HepG2 (cell line): ENCODE data around the gene NUDT9. TPM values are rescaled to one million over a fixed set of nuclear protein-coding genes. Genes with fewer than 3 reads are reported as not detected.

Experiments used
- ATAC-seq: fragments of 200-7000 bp; cut with Tn5 transposase; 3 replicates; pipeline ENCODE4 v1.9.1; 2020; ENCODE audit warnings: mild to moderate bottlenecking, moderate library complexity
- BruUV-seq: library from RNA; stranded (reverse); fragments of 400-500 nt; replicated peaks from 2 replicates; lab custom pipeline; 2021; lab: Mats Ljungman, UMichigan
- CTCF ChIA-PET: fragments of 300-600 bp; formaldehyde crosslinking; extraction: SDS; loops from one replicate; lab custom pipeline; 2021; ENCODE audit warnings: low total read pairs, inconsistent platforms, low intra/inter-chr PET ratio; lab: Yijun Ruan, JAX
- POLR2A ChIA-PET: fragments of 350-600 bp; sonication (Branson Sonifier 250); formaldehyde crosslinking; loops from one replicate; lab custom pipeline; 2020; ENCODE audit warnings: antibody characterized with exemption, inconsistent platforms; lab: Yijun Ruan, JAX
- DNase-seq: peaks from one replicate; pipeline ENCODE4 v3.0.0-alpha.2; 2015; ENCODE audit warnings: low spot score
- FAIRE-seq: peaks from 3 replicates; lab custom pipeline; 2011; peaks lifted over from hg19 to GRCh38; lab: Jason Lieb, UNC
- H2AFZ ChIP-seq: one replicate; pipeline ENCODE4 v1.6.1; 2011; ENCODE audit warnings: low read length, inconsistent platforms
- H3K27ac ChIP-seq: fragments of 300-600 bp; 3 replicates; pipeline ENCODE4 v1.8.0; 2011; ENCODE audit warnings: mixed run types, mild to moderate bottlenecking, mixed read lengths, low read length, inconsistent platforms; ENCODE audit not compliant: insufficient read depth; ENCODE audit errors: extremely low read length
- H3K27me3 ChIP-seq, 2 experiments: fragments of 200-600 bp in 1 of 2; 2 replicates in 1 of 2; 3 replicates in 1 of 2; pipeline versions ENCODE4 v1.6.0 to v1.8.0; 2011; ENCODE audit warnings: low read length in 2 of 2, mild to moderate bottlenecking in 2 of 2, moderate library complexity in 2 of 2, inconsistent platforms in 1 of 2; ENCODE audit not compliant: insufficient read depth in 2 of 2, control insufficient read depth in 1 of 2
- H3K36me3 ChIP-seq, 2 experiments: fragments of 200-600 bp in 1 of 2; replicated peaks in 1 of 2; 2 replicates in 1 of 2; 3 replicates in 1 of 2; pipeline versions ENCODE4 v1.5.1 to v1.8.0; 2011; ENCODE audit warnings: low read length in 2 of 2, inconsistent platforms in 1 of 2; ENCODE audit not compliant: insufficient read depth in 2 of 2, control insufficient read depth in 1 of 2
- H3K4me1 ChIP-seq: 2 replicates; pipeline ENCODE4 v1.5.1; 2012; ENCODE audit warnings: low read length, inconsistent platforms; ENCODE audit not compliant: insufficient read depth
- H3K4me2 ChIP-seq: 2 replicates; pipeline ENCODE4 v1.6.0; 2011; ENCODE audit warnings: low read depth, low read length, inconsistent platforms
- H3K4me3 ChIP-seq, 3 experiments: fragments of 200-600 bp in 1 of 3; sonication (generic), shearing (Covaris generic) in 1 of 3; replicated peaks in 1 of 3; 2 replicates each; pipeline ENCODE4 v1.5.1; 2011 to 2016; ENCODE audit warnings: low read length in 3 of 3, inconsistent platforms in 2 of 3, low read depth in 2 of 3, mild to moderate bottlenecking in 2 of 3, control low read depth in 1 of 3, mixed read lengths in 1 of 3; ENCODE audit not compliant: insufficient read depth in 1 of 3
- H3K79me2 ChIP-seq: one replicate; pipeline ENCODE4 v1.6.1; 2011; ENCODE audit warnings: low read length, inconsistent platforms; ENCODE audit not compliant: insufficient read depth
- H3K9ac ChIP-seq: 2 replicates; pipeline ENCODE4 v1.6.0; 2011; ENCODE audit warnings: mild to moderate bottlenecking, low read depth, low read length, inconsistent platforms; ENCODE audit not compliant: insufficient read depth
- H3K9me3 ChIP-seq: 2 replicates; pipeline ENCODE4 v1.5.1; 2012; ENCODE audit warnings: mild to moderate bottlenecking, low read length
- H4K20me1 ChIP-seq: 2 replicates; pipeline ENCODE4 v1.6.0; 2011; ENCODE audit warnings: inconsistent platforms, mild to moderate bottlenecking, low read length, moderate library complexity; ENCODE audit not compliant: insufficient read depth
- LCORL ChIP-seq, 2 experiments: fragments of 450-650 bp in 1 of 2; sonication (generic) in 1 of 2; formaldehyde crosslinking in 1 of 2; IDR thresholded peaks; 2 replicates each; pipeline versions ENCODE4 v1.5.0 to v1.6.1; 2017 to 2020; ENCODE audit warnings: antibody characterized with exemption in 1 of 2, missing genetic modification reagents in 1 of 2
- SMAD9 ChIP-seq: sonication (generic); formaldehyde crosslinking; IDR thresholded peaks from 2 replicates; pipeline ENCODE4 v1.5.1; 2020; ENCODE audit warnings: mild to moderate bottlenecking, missing genetic modification reagents
- TAF1 ChIP-seq: sonication (generic); formaldehyde crosslinking; IDR thresholded peaks from 2 replicates; pipeline ENCODE4 v1.4.0; 2020; ENCODE audit warnings: missing genetic modification reagents
- U2AF2 ChIP-seq: fragments of 200-400 bp; formaldehyde crosslinking; IDR thresholded peaks from 2 replicates; pipeline ENCODE4 v1.6.1; 2017; ENCODE audit warnings: low read depth, mild to moderate bottlenecking, low read length
- ZFP36L2 ChIP-seq: sonication (generic); formaldehyde crosslinking; IDR thresholded peaks from 2 replicates; pipeline ENCODE4 v1.4.0; 2020; ENCODE audit warnings: missing genetic modification reagents
- ZNF275 ChIP-seq: sonication (generic); formaldehyde crosslinking; IDR thresholded peaks from 2 replicates; pipeline ENCODE4 v1.8.0; 2022; ENCODE audit warnings: missing genetic modification reagents, mild to moderate bottlenecking, inconsistent platforms, borderline replicate concordance
- ZNF30 ChIP-seq: sonication (generic); formaldehyde crosslinking; IDR thresholded peaks from 2 replicates; pipeline ENCODE4 v1.5.0; 2020; ENCODE audit warnings: mild to moderate bottlenecking, missing genetic modification reagents
- ZNF441 ChIP-seq: sonication (generic); formaldehyde crosslinking; IDR thresholded peaks from 2 replicates; pipeline ENCODE4 v1.7.0; 2021; ENCODE audit warnings: missing genetic modification reagents, borderline replicate concordance
- WGBS: methylation state at CpG from one replicate; pipeline ENCODE4 v1.1.6; 2017; ENCODE audit warnings: low lambda C conversion rate; 5-methylcytosine and 5-hydroxymethylcytosine counted together
- in situ Hi-C: cut with HindIII; loops from 2 replicates; pipeline ENCODE4 v1.10.0; 2017; ENCODE audit warnings: low pct_unique_long_range_greater_than_20kb; ENCODE audit not compliant: extremely low pct_ligation_motif_present
- intact Hi-C: fragments of 100-400 bp; cut with micrococcal nuclease; formaldehyde crosslinking; loops from one replicate; pipeline ENCODE4 v1.10.0; 2022; ENCODE audit not compliant: unreplicated experiment
- polyA plus RNA-seq, 8 experiments: library from polyadenylated mRNA; depleted of rRNA in 3 of 8; stranded (reverse) in 7 of 8; unstranded in 1 of 8; fragments of >200 nt; fragmentation: Illumina TruSeq in 4 of 8; extraction: Trizol in 4 of 8; gene quantifications; 2 replicates each; pipeline versions ENCODE4 v1.2.1 to v1.2.3, GENCODE V29; 2011 to 2016; ENCODE audit warnings: low read depth in 4 of 8, missing spikeins in 1 of 8, mixed read lengths in 1 of 8; ENCODE audit not compliant: insufficient read depth in 1 of 8
- total RNA-seq, 5 experiments: library from RNA; depleted of rRNA; stranded (reverse); fragments of >200 nt; fragmentation: Illumina TruSeq; extraction: Trizol; gene quantifications; 2 replicates each; pipeline ENCODE4 v1.2.3, GENCODE V29; 2016; ENCODE audit warnings: low read depth in 1 of 5

NUDT9 gene
- total and polyA plus RNA-seq, 2 of the 13 experiments (the other 11 are each of a cell fraction or from before 2014, with no cell fraction given) = 10.4 to 12.3 TPM

- Histone ChIP-seq H2AFZ (no peak overlapping the region), H3K4me2 (no peak overlapping the region), H3K36me3 (peaks cover 5 to 34% of the 10 kb centered on the region in 2 experiments; a peak in 4 of 5 replicates), H3K4me3 (no peak overlapping the region), H4K20me1 (peaks cover 53% of the 10 kb centered on the region), H3K9ac (no peak overlapping the region), H3K79me2 (peaks cover 62% of the 10 kb centered on the region), H3K4me1 (peaks cover 45% of the 10 kb centered on the region), H3K9me3 (no peaks in the 10 kb centered on the region), H3K27me3 (no peaks in the 10 kb centered on the region), H3K27ac (no peak overlapping the region)
- ChIA-PET POLR2A (interaction anchor here (1.1 to 2.8 kb wide), 2 partner anchors 9 to 45 kb away, joined by 3 to 8 read pairs; partner anchors contain the start of gene HSD17B11), CTCF (no interaction called here)
- intact Hi-C loops (loop anchor here (1.0 kb wide), 1 partner anchor 21 kb away; no protein-coding TSS in a partner anchor), in situ Hi-C loops (loop anchor here (10.0 kb wide), 1 partner anchor 53 kb away; no protein-coding TSS in a partner anchor)
- no TSS peak for BruUV-seq
- no peak for FAIRE-seq
- no peak for TF ChIP-seq SMAD9 (CRISPR knock-in tag)
- TF ChIP-seq LCORL (IDR thresholded peaks at IDR 0.05) = no peak
- no peak for TF ChIP-seq LCORL (CRISPR knock-in tag; IDR thresholded peaks at IDR 0.05)
- no peak for TF ChIP-seq TAF1 (CRISPR knock-in tag)
- no peak for TF ChIP-seq ZNF275 (CRISPR knock-in tag)
- no peak for TF ChIP-seq U2AF2
- no peak for TF ChIP-seq ZNF30 (CRISPR knock-in tag)
- TF ChIP-seq ZNF441 (CRISPR knock-in tag) = no peak
- no peak for TF ChIP-seq ZFP36L2 (CRISPR knock-in tag)
- DNase-seq = no peak
- no peak for ATAC-seq
- WGBS = 96% methylated on average over 2 of the region's 2 CpGs
Measured at GRCh38 chr4:87382116-87382515, 40.3 kb upstream of the NUDT9 start.
